Adrenal gland (tissue), 12 donors: ENCODE measurements around the gene AUTS2. TPM values are rescaled to one million over a fixed set of nuclear protein-coding genes. Genes with fewer than 3 reads are reported as not detected.
A peak's percentile ranks its signal among the peaks of the same experiment; 100 is the strongest.

Experiments
- DNase-seq, 7 donors: peaks; one replicate each; pipeline ENCODE4 v3.0.0-alpha.2; 2019 to 2020
- H3K27ac ChIP-seq, 5 donors: fragments of 200-600 bp; sonication (generic) in 4 of 5; 1 replicate in 3 of 5; 2 replicates in 2 of 5; pipeline versions ENCODE4 v1.5.1 to v1.8.0; 2016 to 2020; ENCODE audit warnings: mild to moderate bottlenecking in 1 of 5
- H3K27me3 ChIP-seq: fragments of 200-600 bp; 2 replicates; pipeline ENCODE4 v1.8.0; 2021
- H3K36me3 ChIP-seq, 2 donors: fragments of 200-600 bp; replicated peaks in 1 of 2; 1 replicate in 1 of 2; 2 replicates in 1 of 2; pipeline versions ENCODE4 v1.5.1 to v1.8.0; 2018 to 2022
- H3K4me1 ChIP-seq, 2 donors: fragments of 200-600 bp; replicated peaks in 1 of 2; 1 replicate in 1 of 2; 2 replicates in 1 of 2; pipeline versions ENCODE4 v1.5.1 to v1.8.0; 2018 to 2021
- H3K4me3 ChIP-seq, 4 donors: fragments of 200-600 bp; sonication (generic) in 3 of 4; one replicate each; pipeline ENCODE4 v1.5.1; 2016 to 2018
- H3K9me3 ChIP-seq, 3 donors: fragments of 200-600 bp; sonication (generic) in 1 of 3; replicated peaks in 1 of 3; 1 replicate in 2 of 3; 2 replicates in 1 of 3; pipeline versions ENCODE4 v1.5.1 to v1.8.0; 2016 to 2021
- CTCF ChIP-seq, 6 experiments: fragments of 450-650 bp in 4 of 6; fragments of 200-600 bp in 2 of 6; sonication (generic) in 1 of 6; IDR thresholded peaks; 1 replicate in 5 of 6; 2 replicates in 1 of 6; pipeline versions ENCODE4 v1.5.1 to v1.8.0; 2016 to 2021; ENCODE audit warnings: antibody characterized with exemption in 6 of 6, mild to moderate bottlenecking in 2 of 6, moderate library complexity in 1 of 6
- POLR2A ChIP-seq, 2 donors: fragments of 450-650 bp; IDR thresholded peaks; one replicate each; pipeline ENCODE4 v1.6.1; 2017; ENCODE audit warnings: antibody characterized with exemption in 2 of 2, mild to moderate bottlenecking in 2 of 2, moderate library complexity in 1 of 2
- WGBS, 4 donors: extraction: QIAGEN DNeasy Blood & Tissue Kit in 2 of 4; methylation state at CpG; one replicate each; pipeline versions ENCODE4 v1.1.5 to v1.1.7; 2013 to 2017; 5-methylcytosine and 5-hydroxymethylcytosine counted together
- intact Hi-C, 2 donors: fragments of 100-400 bp; cut with DNase I; formaldehyde crosslinking; loops; one replicate each; pipeline versions ENCODE4 v1.14.1 to v1.15.0; 2022 to 2023
- polyA plus RNA-seq, 3 donors: library from polyadenylated mRNA; stranded (reverse); fragments of 200-250 nt in 2 of 3; fragments of 350-450 nt in 1 of 3; fragmentation: Illumina TruSeq in 1 of 3; extraction: RNeasy Lipid Tissue Mini Kit (QIAGEN cat#74804) in 1 of 3; gene quantifications; one replicate each; pipeline ENCODE4 v1.2.3, GENCODE V29; 2013 to 2014
- total RNA-seq, 9 donors: library from RNA; depleted of rRNA in 4 of 9; stranded (reverse); fragments of >200 nt in 4 of 9; fragments of 120-200 nt in 1 of 9; fragmentation: NEBNext Ultra II Directional in 1 of 9; extraction: Animal tissue kit (Norgen Biotek cat#: 25700) in 1 of 9; gene quantifications; one replicate each; pipeline versions ENCODE4 v1.1.0 to v1.2.4, GENCODE V29; 2013 to 2023
- donor health status: healthy with polysubstance abuse.
- donor health status: Bipolar disorder and iron deficiency.
- donor health status: DM: yes; HTN: yes; CAD: no.
- donor health status: DM: no; HTN: no; CAD: no.
- donor health status: DM: no; HTN: no; CAD: no.
- donor health status: DM: yes; HTN: yes; CAD: no.

Gene AUTS2
- total and polyA plus RNA-seq, 12 donors, result 6.4 to 44.0 (median 15.2) TPM

DNA sequence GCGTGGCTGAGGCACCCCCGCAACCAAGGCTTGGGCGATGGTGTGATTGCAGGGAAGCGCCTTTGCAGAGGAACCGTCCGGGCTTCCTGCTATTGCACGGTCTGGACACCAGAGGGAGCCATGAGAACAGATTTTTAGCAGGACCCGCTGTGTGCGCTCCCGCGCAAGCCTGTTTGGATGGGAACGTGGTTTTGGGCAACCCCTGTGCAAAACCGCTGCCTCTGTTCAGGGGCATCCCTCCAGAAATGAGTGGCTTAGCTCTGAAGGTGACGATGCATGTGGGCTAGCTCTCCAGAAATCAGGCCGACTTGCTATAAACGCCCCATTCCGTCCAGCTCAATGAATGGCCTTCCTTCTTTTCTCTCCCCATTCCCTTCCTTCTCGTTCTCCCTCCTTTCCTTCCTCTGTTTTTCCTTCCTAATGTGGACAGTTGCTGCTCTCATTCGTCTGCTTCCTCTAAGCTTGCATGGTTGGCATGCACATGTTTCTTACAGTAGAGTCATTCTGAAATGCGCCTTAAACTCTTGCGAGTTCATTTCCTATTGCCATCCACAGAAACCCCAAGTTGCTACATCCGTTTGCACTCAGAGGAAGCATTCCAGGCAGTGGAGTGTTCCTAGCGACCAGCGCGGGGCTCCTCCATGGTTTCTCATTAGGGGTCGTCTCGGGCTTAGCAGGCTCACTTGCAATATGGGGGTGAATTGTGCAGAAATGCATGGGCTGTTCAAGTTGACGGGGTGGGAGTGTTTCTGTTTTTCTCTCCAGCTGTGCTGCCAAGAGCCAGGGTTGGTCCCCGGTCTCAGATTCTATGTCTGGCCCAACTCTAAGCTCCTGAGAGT lies 1231.2 kb downstream of the AUTS2 start:
- intact Hi-C loops, result no loop called here
- H3K27me3 ChIP-seq, result no peaks in the 10 kb centered on the region
- TF ChIP-seq POLR2A (IDR thresholded peaks at IDR 0.05), result no peak
- peak; percentile 62 to 89 (median 81) for TF ChIP-seq CTCF (IDR thresholded peaks at IDR 0.05)
- whole genome bisulfite sequencing, 4 donors, result 12 to 20% (median 13%) methylated on average over 13 to 29 of the region's 29 CpGs
- no peaks in the 10 kb centered on the region for H3K4me1 ChIP-seq
- no peak overlapping the region for H3K27ac ChIP-seq
- H3K4me3 ChIP-seq, result no peak overlapping the region
- DNase-seq, result peak; percentile 27 to 83 (median 70)
- H3K9me3 ChIP-seq, result no peaks in the 10 kb centered on the region
- H3K36me3 ChIP-seq, result no peaks in the 10 kb centered on the region

DNA sequence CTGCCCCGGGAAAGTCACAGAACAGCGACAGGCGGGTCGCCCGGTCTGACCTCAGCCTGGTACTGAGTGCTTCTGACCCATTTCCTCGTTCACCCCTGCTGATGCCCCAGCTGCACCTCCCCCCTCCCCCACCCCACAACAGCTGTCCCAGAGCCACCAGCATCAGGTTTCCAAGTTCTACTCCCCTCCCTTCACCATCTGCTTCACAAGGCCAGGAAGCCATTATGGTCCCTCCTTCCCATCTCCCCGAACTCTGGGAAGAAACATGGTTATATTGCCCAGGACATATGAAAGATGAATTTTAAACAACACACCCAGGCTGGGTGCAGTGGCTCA lies 1231.8 kb downstream of the AUTS2 start:
- Histone ChIP-seq H3K4me1 (no peaks in the 10 kb centered on the region), H3K27me3 (no peaks in the 10 kb centered on the region), H3K4me3 (no peak overlapping the region), H3K27ac (no peak overlapping the region), H3K36me3 (no peaks in the 10 kb centered on the region), H3K9me3 (no peaks in the 10 kb centered on the region)
- intact Hi-C loops, result no loop called here
- WGBS, 4 donors, result 62 to 71% (median 69%) methylated on average over 3 to 7 of the region's 7 CpGs
- DNase-seq, result no peak
- no peak for TF ChIP-seq POLR2A (IDR thresholded peaks at IDR 0.05)
- TF ChIP-seq CTCF (IDR thresholded peaks at IDR 0.05), result no peak

GRCh38 chr7:70830426-70830825 lies 1232.2 kb downstream of the AUTS2 start:
- no peaks in the 10 kb centered on the region for H3K36me3 ChIP-seq
- H3K4me3 ChIP-seq, result no peak overlapping the region
- H3K9me3 ChIP-seq, result no peaks in the 10 kb centered on the region
- no peak for DNase-seq
- WGBS, 4 donors, result 65 to 83% (median 82%) methylated on average over 7 of the region's 7 CpGs
- H3K27ac ChIP-seq, result no peak overlapping the region
- intact Hi-C loops, result no loop called here
- no peaks in the 10 kb centered on the region for H3K27me3 ChIP-seq
- no peaks in the 10 kb centered on the region for H3K4me1 ChIP-seq
- no peak for TF ChIP-seq POLR2A (IDR thresholded peaks at IDR 0.05)
- TF ChIP-seq CTCF (IDR thresholded peaks at IDR 0.05), result no peak

DNA sequence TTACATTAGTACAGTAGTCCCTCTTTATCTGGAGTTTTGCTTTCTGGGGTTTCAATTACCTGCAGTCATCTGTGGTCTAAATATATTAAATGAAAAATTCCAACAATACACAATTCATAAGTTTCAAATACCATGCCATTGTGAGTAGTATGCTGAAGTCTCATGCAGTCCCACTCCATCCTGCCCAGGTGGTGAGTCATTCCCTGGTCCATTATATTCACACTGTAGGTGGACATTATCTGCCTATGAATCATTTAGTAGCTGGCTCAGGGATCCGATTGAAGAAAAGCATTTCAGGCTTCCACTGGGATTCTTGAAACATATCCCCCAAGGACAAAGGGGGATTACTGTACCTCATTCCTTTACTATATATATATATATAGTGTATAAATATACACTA lies 1235.5 kb downstream of the AUTS2 start:
- Histone ChIP-seq H3K4me1 (no peaks in the 10 kb centered on the region), H3K9me3 (no peaks in the 10 kb centered on the region), H3K27ac (no peak overlapping the region), H3K27me3 (peaks cover 6% of the 10 kb centered on the region), H3K4me3 (no peak overlapping the region), H3K36me3 (no peaks in the 10 kb centered on the region)
- intact Hi-C loops, result no loop called here
- DNase-seq, result no peak
- no peak for TF ChIP-seq POLR2A (IDR thresholded peaks at IDR 0.05)
- no peak for TF ChIP-seq CTCF (IDR thresholded peaks at IDR 0.05)
- 34 to 50% (median 40%) methylated on average over 1 of the region's 1 CpG for WGBS, 4 donors
